ENCODE measurements around the gene IFNL4.
"Not testable (repeated sequence)": the region's sequence is repeated elsewhere in the genome, so short reads cannot be mapped to it uniquely, and the experiment has no call there.

DNA sequence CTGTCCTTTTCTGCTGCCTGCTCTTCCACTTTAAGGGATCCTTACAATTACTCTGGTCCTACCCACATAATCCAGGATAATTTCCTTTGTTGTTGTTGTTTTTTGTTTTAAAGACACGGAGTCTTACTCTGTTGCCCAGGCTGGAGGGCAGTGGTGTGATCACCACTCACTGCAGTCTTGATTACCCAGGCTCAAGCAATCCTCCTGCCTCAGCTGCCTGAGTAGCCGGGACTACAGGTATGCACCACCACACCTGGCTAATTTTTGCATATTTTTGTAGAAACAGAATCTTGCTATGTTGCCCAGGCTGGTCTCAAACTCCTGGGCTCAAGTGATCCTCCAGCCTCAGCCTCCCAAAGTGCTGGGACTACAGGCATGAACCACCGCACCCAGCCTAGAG, 33.3 kb downstream of the IFNL4 start:
- TF ChIP-seq, protein P1, sequence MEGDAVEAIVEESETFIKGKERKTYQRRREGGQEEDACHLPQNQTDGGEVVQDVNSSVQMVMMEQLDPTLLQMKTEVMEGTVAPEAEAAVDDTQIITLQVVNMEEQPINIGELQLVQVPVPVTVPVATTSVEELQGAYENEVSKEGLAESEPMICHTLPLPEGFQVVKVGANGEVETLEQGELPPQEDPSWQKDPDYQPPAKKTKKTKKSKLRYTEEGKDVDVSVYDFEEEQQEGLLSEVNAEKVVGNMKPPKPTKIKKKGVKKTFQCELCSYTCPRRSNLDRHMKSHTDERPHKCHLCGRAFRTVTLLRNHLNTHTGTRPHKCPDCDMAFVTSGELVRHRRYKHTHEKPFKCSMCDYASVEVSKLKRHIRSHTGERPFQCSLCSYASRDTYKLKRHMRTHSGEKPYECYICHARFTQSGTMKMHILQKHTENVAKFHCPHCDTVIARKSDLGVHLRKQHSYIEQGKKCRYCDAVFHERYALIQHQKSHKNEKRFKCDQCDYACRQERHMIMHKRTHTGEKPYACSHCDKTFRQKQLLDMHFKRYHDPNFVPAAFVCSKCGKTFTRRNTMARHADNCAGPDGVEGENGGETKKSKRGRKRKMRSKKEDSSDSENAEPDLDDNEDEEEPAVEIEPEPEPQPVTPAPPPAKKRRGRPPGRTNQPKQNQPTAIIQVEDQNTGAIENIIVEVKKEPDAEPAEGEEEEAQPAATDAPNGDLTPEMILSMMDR (IDR thresholded peaks at IDR 0.05; ENCODE audit: low read depth, low read length, missing input control), result not testable (repeated sequence)
- TF ChIP-seq, protein P2, sequence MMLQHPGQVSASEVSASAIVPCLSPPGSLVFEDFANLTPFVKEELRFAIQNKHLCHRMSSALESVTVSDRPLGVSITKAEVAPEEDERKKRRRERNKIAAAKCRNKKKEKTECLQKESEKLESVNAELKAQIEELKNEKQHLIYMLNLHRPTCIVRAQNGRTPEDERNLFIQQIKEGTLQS (IDR thresholded peaks at IDR 0.05), result not testable (repeated sequence)
- TF ChIP-seq JUND (IDR thresholded peaks at IDR 0.05); FOXA1 (IDR thresholded peaks at IDR 0.05); NR2F2 (IDR thresholded peaks at IDR 0.05); YY1 (IDR thresholded peaks at IDR 0.05); RAD21 (IDR thresholded peaks at IDR 0.05); SP1 (IDR thresholded peaks at IDR 0.05); TAF1 (conservative IDR thresholded peaks at IDR 0.05); HNF4G (IDR thresholded peaks at IDR 0.05); EGR1 (IDR thresholded peaks at IDR 0.05; ENCODE audit: low read depth in 2 of 2): not testable (repeated sequence)
- TF ChIP-seq, protein P3, sequence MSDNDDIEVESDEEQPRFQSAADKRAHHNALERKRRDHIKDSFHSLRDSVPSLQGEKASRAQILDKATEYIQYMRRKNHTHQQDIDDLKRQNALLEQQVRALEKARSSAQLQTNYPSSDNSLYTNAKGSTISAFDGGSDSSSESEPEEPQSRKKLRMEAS (IDR thresholded peaks at IDR 0.05), result not testable (repeated sequence)
- TF ChIP-seq, protein P4, sequence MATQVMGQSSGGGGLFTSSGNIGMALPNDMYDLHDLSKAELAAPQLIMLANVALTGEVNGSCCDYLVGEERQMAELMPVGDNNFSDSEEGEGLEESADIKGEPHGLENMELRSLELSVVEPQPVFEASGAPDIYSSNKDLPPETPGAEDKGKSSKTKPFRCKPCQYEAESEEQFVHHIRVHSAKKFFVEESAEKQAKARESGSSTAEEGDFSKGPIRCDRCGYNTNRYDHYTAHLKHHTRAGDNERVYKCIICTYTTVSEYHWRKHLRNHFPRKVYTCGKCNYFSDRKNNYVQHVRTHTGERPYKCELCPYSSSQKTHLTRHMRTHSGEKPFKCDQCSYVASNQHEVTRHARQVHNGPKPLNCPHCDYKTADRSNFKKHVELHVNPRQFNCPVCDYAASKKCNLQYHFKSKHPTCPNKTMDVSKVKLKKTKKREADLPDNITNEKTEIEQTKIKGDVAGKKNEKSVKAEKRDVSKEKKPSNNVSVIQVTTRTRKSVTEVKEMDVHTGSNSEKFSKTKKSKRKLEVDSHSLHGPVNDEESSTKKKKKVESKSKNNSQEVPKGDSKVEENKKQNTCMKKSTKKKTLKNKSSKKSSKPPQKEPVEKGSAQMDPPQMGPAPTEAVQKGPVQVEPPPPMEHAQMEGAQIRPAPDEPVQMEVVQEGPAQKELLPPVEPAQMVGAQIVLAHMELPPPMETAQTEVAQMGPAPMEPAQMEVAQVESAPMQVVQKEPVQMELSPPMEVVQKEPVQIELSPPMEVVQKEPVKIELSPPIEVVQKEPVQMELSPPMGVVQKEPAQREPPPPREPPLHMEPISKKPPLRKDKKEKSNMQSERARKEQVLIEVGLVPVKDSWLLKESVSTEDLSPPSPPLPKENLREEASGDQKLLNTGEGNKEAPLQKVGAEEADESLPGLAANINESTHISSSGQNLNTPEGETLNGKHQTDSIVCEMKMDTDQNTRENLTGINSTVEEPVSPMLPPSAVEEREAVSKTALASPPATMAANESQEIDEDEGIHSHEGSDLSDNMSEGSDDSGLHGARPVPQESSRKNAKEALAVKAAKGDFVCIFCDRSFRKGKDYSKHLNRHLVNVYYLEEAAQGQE (IDR thresholded peaks at IDR 0.05), result not testable (repeated sequence)

Measured in liver (tissue), 3 donors.